ENCODE data around the gene GRK6. TPM values are rescaled to one million over a fixed set of nuclear protein-coding genes. Genes with fewer than 3 reads are reported as not detected.
A peak's percentile ranks its signal among the peaks of the same experiment; 100 is the strongest.

The GRK6 gene
- total and polyA plus RNA-seq, 2 of the 4 experiments (the other 2 are of a cell fraction), result 25.3 to 30.1 TPM

DNA sequence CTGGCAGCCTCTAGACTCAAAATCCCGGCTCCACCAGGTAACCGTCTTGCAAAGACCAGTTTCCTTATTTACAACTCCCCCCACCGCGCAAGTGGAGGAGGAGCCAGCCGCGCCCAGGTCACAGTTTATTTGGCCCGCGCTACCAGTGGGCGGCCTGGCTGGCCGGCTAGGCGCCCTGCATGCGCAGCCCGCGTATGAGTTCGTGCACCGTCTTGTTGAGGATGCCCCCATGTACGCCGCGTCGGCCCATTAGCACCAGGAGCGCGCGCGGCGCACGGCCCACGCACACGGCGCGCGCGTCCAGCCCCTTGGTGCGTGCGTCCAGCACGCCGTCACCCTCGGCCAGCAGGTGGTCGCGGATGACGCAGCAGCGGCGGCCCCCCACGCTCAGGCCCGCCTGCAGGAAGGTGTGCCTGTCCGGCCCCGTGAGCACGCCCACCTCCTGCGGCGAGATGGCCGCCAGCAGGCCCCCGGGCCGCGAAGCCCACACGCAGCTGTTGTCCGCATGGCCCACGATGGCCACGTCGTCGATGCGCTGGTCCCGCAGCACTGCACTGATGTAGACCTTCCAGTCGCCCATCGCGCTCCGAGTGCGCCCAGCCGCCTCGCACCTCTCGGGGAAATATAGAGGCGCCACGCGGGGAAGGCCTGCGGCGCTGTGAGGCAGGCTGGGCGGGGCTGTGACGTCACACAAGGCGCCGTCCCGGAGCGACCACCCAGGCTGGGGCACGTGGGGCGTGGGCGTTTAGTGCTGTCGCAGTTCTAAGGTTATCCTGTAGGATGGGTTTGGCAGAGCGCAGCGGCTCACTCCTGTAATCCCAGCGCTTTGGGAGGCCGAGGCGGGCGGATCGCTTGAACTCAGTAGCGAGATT lies 26.2 kb upstream of the GRK6 start, which contains the start of gene PFN3:
PFN3 (minus strand) TSS at position 665 of the 872 bp plus-strand sequence; CDS start at position 580, 85 bp downstream.
- H2BK15ac ChIP-seq (ENCODE audit: low read depth, low read length), result no peak within 1 kb of the TSS
- in situ Hi-C loops (cut with MboI; ENCODE audit: low sequenced_read_pairs) (no loop called here), intact Hi-C loops (cut with micrococcal nuclease) (no loop called here), dilution Hi-C loops (cut with HindIII; ENCODE audit: low sequenced_read_pairs, unreplicated experiment) (no loop called here)
- H2AFZ ChIP-seq (replicated peaks; ENCODE audit: low read length, poor library complexity), result peak within 1 kb of the TSS; percentile 77
- H2BK120ac ChIP-seq (ENCODE audit: low read depth, low read length), result no peak within 1 kb of the TSS
- H4K20me1 ChIP-seq (ENCODE audit: insufficient read depth, low read length), result no peaks in the 10 kb centered on the region
- CTCF ChIA-PET, result interaction anchor here (0.8 to 5.4 kb wide), 2 partner anchors 9 to 97 kb away, joined by 3 to 56 read pairs; partner anchors contain the start of gene PDLIM7
- 14% methylated on average over 49 of the region's 92 CpGs; no CpG with 5 or more reads in 1 of the 2 experiments for WGBS, 2 experiments (ENCODE audit: extremely low coverage in 2 of 2, insufficient read length in 1 of 2)
- H3K9me1 ChIP-seq (ENCODE audit: insufficient read depth, low read length), result no peaks in the 10 kb centered on the region
- H2AK9ac ChIP-seq (replicated peaks; ENCODE audit: low read depth, low read length, poor library complexity), result peak within 1 kb of the TSS; percentile 45
- no peak within 1 kb of the TSS for H3K27ac ChIP-seq (ENCODE audit: insufficient read depth, low read length)
- peak; percentile 79 for TF ChIP-seq BHLHE40 (IDR thresholded peaks at IDR 0.05; ENCODE audit: low read depth, low read length)
- TF ChIP-seq CEBPB (IDR thresholded peaks at IDR 0.05; ENCODE audit: low read depth, low read length), result no peak
- TF ChIP-seq POLR2A (IDR thresholded peaks at IDR 0.05; ENCODE audit: low read depth, low read length), result no peak
- TF ChIP-seq USF2 (IDR thresholded peaks at IDR 0.05; ENCODE audit: low read depth, low read length), result peak; percentile 74
- TF ChIP-seq, protein P1, sequence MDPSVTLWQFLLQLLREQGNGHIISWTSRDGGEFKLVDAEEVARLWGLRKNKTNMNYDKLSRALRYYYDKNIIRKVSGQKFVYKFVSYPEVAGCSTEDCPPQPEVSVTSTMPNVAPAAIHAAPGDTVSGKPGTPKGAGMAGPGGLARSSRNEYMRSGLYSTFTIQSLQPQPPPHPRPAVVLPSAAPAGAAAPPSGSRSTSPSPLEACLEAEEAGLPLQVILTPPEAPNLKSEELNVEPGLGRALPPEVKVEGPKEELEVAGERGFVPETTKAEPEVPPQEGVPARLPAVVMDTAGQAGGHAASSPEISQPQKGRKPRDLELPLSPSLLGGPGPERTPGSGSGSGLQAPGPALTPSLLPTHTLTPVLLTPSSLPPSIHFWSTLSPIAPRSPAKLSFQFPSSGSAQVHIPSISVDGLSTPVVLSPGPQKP (IDR thresholded peaks at IDR 0.05; ENCODE audit: borderline replicate concordance, low read depth, low read length), result no peak
- TF ChIP-seq FOS (IDR thresholded peaks at IDR 0.05; ENCODE audit: low read depth, low read length), result no peak
- no peak for TF ChIP-seq RFX5 (IDR thresholded peaks at IDR 0.05; ENCODE audit: low read depth, low read length)
- TF ChIP-seq, protein P2, sequence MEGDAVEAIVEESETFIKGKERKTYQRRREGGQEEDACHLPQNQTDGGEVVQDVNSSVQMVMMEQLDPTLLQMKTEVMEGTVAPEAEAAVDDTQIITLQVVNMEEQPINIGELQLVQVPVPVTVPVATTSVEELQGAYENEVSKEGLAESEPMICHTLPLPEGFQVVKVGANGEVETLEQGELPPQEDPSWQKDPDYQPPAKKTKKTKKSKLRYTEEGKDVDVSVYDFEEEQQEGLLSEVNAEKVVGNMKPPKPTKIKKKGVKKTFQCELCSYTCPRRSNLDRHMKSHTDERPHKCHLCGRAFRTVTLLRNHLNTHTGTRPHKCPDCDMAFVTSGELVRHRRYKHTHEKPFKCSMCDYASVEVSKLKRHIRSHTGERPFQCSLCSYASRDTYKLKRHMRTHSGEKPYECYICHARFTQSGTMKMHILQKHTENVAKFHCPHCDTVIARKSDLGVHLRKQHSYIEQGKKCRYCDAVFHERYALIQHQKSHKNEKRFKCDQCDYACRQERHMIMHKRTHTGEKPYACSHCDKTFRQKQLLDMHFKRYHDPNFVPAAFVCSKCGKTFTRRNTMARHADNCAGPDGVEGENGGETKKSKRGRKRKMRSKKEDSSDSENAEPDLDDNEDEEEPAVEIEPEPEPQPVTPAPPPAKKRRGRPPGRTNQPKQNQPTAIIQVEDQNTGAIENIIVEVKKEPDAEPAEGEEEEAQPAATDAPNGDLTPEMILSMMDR (conservative IDR thresholded peaks at IDR 0.05; ENCODE audit: low read depth, low read length), result 0 out of 2 replicates have a peak, but pooled peaks have one; percentile 1
- TF ChIP-seq RAD21 (IDR thresholded peaks at IDR 0.05; ENCODE audit: low read length), result no peak
- no peak within 1 kb of the TSS for H3K14ac ChIP-seq (replicated peaks; ENCODE audit: low read depth, low read length)
- H3K56ac ChIP-seq (ENCODE audit: extremely low read depth, insufficient read depth, low read length), result no peak within 1 kb of the TSS
- H3K4me2 ChIP-seq (ENCODE audit: low read depth, low read length), result no peak within 1 kb of the TSS
- no peak within 1 kb of the TSS for H3K18ac ChIP-seq (ENCODE audit: low read depth, low read length)
- H3K36me3 ChIP-seq (ENCODE audit: control insufficient read depth, insufficient read depth, low read length), result no peaks in the 10 kb centered on the region
- BruUV-seq (replicated peaks), result no TSS peak
- POLR2A ChIA-PET (ENCODE audit: unreplicated experiment), result no interaction called here
- no peak within 1 kb of the TSS for H3K23ac ChIP-seq (ENCODE audit: low read depth, low read length)
- H3K4me3 ChIP-seq (ENCODE audit: insufficient read depth, low read depth, low read length), result no peak within 1 kb of the TSS
- peaks cover 2% of the 10 kb centered on the region; the same call in 1 of the 2 replicates for H3K9me3 ChIP-seq (ENCODE audit: control insufficient read depth, insufficient read depth, low read length)
- no peak within 1 kb of the TSS for H3K4ac ChIP-seq (ENCODE audit: low read depth, low read length)
- H2AK5ac ChIP-seq (ENCODE audit: low read depth, low read length), result no peak within 1 kb of the TSS
- H4K5ac ChIP-seq (ENCODE audit: low read depth, low read length), result no peak within 1 kb of the TSS
- H3K4me1 ChIP-seq (ENCODE audit: control insufficient read depth, insufficient read depth, low read length), result peaks cover 4% of the 10 kb centered on the region; the same call in 1 of the 2 replicates
- no peak within 1 kb of the TSS for H4K91ac ChIP-seq (ENCODE audit: insufficient read depth, low read depth, low read length)
- H4K8ac ChIP-seq (ENCODE audit: low read depth in 2 of 2, low read length in 2 of 2), result no peak within 1 kb of the TSS
- no peak within 1 kb of the TSS for H2BK20ac ChIP-seq (ENCODE audit: low read depth, low read length)
- no peak for ATAC-seq (ENCODE audit: low read depth)
- H3K79me1 ChIP-seq (ENCODE audit: low read depth in 1 of 2, low read length in 2 of 2), result no peaks in the 10 kb centered on the region
- H2BK5ac ChIP-seq (ENCODE audit: low read depth, low read length, poor library complexity, severe bottlenecking), result no peak within 1 kb of the TSS
- H3K27me3 ChIP-seq (ENCODE audit: control insufficient read depth, insufficient read depth, low read length), result peaks cover 71% of the 10 kb centered on the region
- DNase-seq, result peak; percentile 27
- H3K9ac ChIP-seq (ENCODE audit: low read depth, low read length), result no peak within 1 kb of the TSS
